Suppressor macrophage treated with lipopolysaccharide for 1 hour (primary cell): ENCODE measurements around the gene CSNK2A1.
"Not testable (repeated sequence)": the region's sequence is repeated elsewhere in the genome, so short reads cannot be mapped to it uniquely, and the experiment has no call there.

Experiments used
- DNase-seq, 3 donors: peaks; one replicate each; pipeline ENCODE4 v3.0.0-alpha.2; 2020 to 2022

CSNK2A1 gene

DNA sequence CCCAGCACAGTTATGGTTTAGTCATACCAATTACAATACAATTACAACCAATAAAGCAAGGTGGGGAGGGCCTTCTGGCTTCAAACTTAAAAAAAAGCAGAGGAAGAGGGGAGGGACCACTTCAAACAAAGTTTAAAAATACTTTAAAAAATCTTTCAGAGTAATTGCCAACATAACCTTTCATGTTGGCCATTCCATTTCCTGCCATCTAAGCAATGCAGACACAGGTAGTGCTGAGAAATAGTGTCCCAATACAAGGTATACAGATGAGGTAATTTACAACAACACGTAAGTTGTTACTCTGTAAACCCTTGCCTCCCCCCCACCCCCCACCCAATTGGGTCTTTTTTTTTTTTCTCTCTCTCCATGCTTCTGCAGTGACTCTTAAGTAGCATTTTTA is 62.4 kb downstream of the CSNK2A1 start:
- no peak for DNase-seq

DNA sequence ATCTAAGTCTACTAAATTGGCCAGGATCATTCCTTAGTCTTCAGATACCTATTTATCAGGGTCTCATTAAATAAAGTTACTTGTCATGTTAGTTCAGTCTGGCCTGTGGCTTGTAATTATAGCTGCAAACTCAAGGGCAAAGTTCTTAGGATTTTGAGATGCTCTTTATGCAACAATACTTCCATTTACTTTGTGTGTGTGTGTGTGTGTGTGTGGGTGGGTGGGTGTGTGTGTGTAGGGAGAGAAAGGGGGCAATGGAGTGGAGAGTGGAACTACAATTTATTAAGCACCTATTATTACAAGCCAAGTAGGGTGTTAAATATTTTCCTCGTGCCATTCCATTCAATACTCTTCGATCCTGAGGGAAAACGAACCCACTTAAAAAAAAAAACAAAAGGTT is 63.5 kb downstream of the CSNK2A1 start:
- DNase-seq = no peak

- DNase-seq = no peak
Observed at GRCh38 chr20:479487-479886, 64.1 kb downstream of the CSNK2A1 start.

DNA sequence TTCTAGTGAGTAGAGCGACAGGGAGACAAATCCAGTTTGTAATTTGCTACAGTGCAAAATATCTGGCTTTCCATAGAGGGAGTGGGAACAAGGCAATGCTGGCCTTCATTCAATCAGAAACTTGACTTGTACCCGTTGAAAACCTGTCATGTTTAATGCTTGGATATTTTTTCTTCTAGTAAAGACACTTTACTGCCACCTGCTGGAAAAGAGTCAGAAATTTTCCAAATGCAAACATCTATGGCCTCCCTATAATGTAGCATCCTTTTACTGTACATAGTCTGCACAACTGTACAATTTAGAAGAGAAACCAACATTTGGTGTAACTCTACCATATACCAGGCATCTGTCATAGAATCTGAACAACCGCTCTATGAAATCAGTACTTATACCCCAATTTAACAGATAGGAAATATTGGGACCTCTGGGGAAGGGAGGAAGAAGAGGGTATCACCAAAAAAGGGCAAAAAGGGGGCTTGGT is 64.6 kb downstream of the CSNK2A1 start:
- DNase-seq = peak; percentile 63 to 87 (median 80)

- no peak for DNase-seq
Observed at GRCh38 chr20:478010-478948, 65.3 kb downstream of the CSNK2A1 start.

- not testable (repeated sequence) for DNase-seq
Observed at GRCh38 chr20:476561-477249, 66.9 kb downstream of the CSNK2A1 start.

DNA sequence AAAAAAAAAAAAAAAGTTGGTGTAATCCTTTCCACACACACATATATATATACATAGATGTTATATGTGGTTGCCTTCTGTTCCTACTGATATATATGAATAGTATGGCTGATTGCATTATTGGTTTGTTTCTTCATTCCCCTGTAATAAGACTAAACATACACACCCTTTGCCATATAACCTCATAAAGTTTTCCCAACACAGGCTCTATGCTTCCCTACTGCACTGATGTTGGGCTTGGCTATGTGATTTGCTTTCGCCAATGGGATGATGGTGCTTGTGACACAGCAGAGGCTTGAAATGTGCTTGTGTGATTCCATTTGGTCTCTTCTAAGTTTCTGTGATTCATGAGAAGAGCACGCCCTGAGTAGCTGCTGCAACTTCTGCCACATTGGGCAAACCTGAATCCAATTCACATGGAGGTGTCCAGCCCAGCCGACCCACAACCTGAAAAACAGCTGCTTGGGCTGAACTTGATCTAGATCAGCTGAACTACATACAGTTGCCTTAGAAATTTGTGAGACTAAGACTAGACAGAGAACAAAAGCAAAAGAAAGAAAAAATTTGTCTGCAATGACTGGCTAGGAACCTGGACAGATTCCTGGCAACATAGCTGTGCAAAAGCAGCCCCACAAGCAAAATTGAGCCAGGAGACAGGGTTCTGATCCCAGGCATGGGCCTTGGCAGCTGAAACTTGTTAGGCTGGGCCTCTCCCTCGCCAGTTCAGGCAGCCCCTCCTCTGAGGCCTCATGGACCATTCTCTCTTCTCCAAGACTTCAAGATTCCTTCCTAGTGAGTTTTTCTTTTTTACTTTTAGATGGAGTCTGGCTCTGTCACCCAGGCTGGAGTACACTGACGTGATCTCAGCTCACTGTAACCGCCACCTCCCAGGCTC is 67.9 kb downstream of the CSNK2A1 start:
- DNase-seq = no peak

GRCh38 chr20:474581-474980 is 69.0 kb downstream of the CSNK2A1 start:
- no peak for DNase-seq

- no peak for DNase-seq
Observed at GRCh38 chr20:472889-473292, 70.7 kb downstream of the CSNK2A1 start.

DNA sequence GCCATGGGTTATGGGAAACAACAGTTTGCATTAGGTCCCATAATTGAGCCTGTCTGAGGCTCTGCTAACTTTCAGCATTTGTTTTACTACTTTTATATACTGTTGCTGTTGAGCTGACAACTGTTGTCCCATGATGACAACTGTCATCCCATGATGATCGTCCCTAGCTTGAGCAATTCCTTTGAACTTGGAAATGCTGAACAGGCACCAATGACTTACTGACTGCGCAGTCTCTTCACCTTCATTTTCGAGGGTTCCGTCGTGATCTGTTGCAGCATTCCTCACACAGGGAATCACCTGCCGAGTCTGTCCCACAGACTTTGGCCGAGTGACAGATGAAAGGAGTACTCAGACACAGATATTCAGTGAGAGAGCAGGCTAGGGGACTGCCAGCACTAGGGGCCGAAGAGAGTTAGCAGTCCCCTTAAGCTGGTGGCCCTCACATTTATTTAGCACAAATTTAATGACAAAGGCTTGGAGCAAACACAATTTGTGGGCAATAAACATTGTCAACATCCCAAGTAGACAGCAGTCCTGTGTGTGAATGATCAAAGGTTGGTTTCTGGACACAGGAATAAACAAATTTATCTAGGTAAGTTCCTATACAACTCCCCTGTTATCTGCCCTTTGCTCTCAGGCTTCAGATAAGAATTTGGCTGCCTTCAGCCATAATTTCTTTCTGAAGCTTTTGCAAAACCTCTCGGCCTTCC is 71.3 kb downstream of the CSNK2A1 start:
- no peak for DNase-seq

DNA sequence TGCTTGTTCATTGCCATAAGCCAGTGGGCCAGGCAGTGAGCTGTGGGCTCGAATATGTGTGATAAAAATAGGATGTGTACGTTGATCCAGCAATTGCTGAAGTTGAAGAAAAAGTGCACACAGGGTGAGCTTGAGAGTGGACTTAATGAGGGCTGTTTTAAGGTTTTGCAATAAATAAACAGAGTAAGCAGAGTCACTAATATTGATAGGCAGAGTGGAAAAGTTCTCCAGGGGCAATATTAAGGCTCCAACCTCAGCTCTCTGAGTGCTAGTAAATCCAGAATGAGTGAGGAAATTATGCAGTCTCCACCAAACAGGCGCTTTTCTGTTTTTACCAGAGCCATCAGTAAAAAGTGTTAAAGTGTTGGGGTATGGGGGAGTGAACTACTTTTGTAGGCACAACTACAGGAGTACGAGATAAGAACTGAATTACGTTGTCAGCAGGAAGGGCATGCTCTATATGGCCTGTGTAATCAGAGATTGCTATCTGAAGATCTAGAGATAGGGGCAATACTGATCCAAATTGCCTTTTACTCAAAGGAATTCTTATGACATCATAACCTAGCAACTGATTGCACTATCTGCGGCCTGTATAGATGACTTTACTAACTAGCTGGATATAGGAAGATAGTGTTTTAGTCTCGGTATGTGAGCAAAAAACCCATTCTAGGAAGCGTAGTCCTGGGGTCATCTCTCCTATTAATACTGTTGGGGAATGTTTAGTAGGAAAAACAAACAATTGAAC is 73.7 kb downstream of the CSNK2A1 start:
- no peak for DNase-seq

GRCh38 chr20:467755-468154 is 75.8 kb downstream of the CSNK2A1 start:
- no peak for DNase-seq

DNA sequence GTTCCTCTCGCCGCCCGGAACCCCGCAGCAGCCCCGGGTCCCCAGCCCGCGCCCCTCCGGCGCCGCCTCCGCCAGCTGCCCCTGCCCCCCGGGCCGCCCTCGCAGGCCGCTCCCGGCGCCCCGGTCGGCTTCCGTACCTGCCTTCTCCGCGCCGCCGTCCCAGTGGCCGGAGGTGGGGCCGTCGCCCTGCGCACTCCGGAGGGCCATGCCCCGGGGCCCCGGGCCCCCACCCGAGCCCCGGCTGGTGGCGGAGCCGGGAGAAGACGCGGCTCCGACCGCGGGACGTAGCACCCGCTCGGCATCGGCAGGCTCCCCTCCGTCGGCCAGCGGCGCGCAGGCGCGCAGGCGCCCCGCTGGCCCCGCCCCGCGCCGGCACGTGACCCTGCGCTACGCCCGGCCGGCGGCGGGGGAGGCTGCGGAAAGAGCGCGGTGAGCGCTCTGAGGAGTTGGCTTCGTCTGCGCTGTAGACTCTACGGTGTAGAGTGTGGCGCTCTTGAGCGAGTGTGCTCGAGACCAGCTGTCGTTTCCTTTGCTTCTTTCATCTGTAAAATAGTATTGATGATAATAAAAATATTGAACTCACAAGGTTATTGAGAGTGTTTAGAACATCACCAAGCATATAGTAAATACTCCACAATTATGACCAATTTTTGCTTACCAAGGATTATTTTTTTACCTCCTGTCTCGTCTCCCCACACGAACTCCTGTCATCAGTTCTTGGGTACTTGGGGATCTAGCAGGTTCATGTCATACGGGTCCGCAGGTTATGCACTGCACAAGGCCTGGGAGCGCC is 81.2 kb downstream of the CSNK2A1 start, which contains the start of gene TBC1D20:
Gene TBC1D20, minus strand, starts transcription at position 335 of the 793 bp plus-strand sequence. Its CDS starts 128 bp downstream, at position 207.
- peak; percentile 89 to 97 (median 94) for DNase-seq

DNA sequence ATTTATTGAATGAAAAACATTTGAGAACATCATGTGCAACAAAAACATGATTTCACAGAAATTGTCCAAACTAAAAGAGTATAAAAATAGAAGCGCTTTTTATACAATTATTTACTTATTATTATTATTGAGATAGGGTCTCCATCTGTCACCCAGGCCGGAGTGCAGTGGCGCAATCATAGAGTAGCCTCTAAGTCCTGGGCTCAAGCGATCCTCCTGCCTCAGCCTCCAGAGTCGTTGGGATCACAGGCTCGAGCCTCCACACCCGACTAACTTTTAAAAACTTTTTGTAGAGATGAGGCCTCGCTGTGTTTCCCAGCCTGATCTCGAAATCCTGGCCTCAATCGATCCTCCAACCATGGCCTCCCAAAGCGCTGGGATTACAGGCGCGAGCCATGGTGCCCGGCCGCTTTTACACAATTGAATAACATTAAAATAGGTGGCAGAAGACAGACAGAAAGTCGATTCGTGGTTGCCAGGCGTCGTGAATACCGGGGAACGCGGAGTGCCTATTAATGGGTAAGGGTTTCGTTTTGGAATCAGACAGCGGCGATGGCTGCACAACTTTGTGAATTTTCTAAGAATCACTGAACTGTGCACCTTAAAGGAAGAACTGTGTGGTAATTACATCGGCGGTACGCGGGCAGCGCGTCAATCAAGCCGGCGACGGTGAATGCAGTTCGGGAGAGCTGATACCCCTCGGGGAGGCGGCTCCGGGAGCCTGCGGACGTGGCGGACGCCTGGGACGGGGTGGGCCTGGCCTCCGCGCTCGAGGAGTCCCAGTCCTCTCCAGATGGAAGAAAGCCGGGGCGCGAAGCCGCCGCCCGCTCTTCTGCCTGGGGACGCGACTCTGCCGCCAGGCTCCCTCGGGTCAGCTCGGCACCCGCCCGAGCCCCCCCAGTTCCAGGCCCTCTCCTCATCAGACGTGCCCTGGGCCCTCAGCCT is 82.1 kb downstream of the CSNK2A1 start:
- DNase-seq = peak; percentile 45 to 77 (median 50)

- peak; percentile 35 to 44 (median 41) for DNase-seq
Observed at GRCh38 chr20:460707-461106, 82.9 kb downstream of the CSNK2A1 start.

- no peak for DNase-seq
Observed at GRCh38 chr20:460180-460579, 83.4 kb downstream of the CSNK2A1 start.

DNA sequence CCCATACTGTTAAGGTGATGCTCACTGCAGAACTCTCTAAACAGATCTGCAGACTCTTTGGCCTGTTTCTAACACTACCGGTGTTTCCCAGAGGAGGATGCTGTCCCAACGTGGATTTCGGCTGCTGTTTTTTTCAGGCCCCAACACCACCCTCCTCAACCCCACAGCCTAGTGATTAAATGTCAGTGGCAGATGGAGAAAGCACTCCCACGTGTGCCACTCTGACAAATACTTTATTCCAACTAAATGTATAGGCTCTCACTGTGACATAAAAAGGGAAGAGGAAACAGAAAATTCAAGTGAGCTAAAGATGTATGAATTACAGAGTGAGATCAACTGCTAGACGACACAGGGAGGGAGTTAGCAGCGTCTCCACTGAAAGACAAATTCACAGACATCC is 84.8 kb downstream of the CSNK2A1 start:
- peak; percentile 44 to 65 (median 60) for DNase-seq

DNA sequence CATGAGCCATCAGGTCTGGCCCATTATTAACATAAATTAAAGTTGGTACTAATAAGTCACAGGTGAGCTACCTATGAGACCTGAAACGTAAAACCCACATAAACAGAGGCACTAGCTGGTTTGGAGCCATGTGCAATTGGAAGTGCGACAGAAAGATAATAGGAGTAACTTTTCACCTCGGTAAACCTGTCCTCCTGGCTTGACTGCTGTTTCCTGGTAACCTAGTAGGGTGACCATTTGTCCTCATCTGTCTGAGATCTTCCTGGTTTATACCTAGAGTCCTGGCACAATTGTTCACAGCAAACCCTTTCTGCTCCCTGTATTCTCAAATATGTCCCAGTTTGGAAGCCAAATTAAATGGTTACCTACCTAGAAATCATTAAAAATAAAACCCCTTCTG is 88.6 kb downstream of the CSNK2A1 start:
- DNase-seq = no peak

DNA sequence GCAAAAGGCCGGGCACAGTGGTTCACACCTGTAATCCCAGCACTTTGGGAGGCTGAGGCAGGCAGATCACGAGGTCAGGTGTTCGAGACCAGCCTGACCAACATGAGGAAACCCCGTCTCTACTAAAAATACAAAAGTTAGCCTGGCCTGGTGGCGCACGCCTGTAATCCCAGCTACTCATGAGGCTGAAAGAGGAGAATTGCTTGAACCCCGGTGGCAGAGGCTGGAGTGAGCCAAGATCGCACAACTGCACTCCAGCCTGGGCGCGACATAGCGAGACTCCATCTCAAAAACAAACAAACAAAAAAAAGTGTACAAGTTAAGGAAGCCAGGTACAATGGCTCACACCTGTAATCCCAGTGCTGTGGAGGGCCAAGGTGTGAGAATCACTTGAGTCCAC is 91.6 kb downstream of the CSNK2A1 start:
- DNase-seq = not testable (repeated sequence)
